Activated CD8-positive, alpha-beta memory T cell treated with anti-CD3 and anti-CD28 coated beads, Interleukin-2, amount 10 ng/mL, durations not matched to agents 7 days and 5 days (primary cell): ENCODE data around the gene PAX8. TPM values are rescaled to one million over a fixed set of nuclear protein-coding genes. Genes with fewer than 3 reads are reported as not detected.

ENCODE experiments used
- ATAC-seq: fragments of 150-1000 bp; cut with Tn5 transposase; one replicate; pipeline ENCODE4 v1.10.0; 2021; ENCODE audit warnings: moderate library complexity
- CTCF ChIA-PET: fragments of 350-600 bp; sonication (Branson Sonifier 250); formaldehyde crosslinking; loops from one replicate; lab custom pipeline; 2021; ENCODE audit warnings: antibody characterized with exemption; lab: Charles Lee
- DNase-seq: peaks from one replicate; pipeline ENCODE4 v3.0.0-alpha.2; 2020
- H3K27ac Mint-ChIP-seq: one replicate; pipeline ENCODE4 v1.8.0; 2021; ENCODE audit warnings: mild to moderate bottlenecking, mixed read lengths
- H3K27me3 Mint-ChIP-seq: one replicate; pipeline ENCODE4 v1.8.0; 2021; ENCODE audit warnings: mixed read lengths
- H3K36me3 Mint-ChIP-seq: one replicate; pipeline ENCODE4 v1.8.0; 2021; ENCODE audit warnings: mild to moderate bottlenecking, mixed read lengths
- H3K4me1 Mint-ChIP-seq: one replicate; pipeline ENCODE4 v1.8.0; 2021; ENCODE audit warnings: mixed read lengths
- H3K4me3 Mint-ChIP-seq: one replicate; pipeline ENCODE4 v1.8.0; 2021; ENCODE audit warnings: mild to moderate bottlenecking, moderate library complexity, mixed read lengths
- H3K9me3 Mint-ChIP-seq: one replicate; pipeline ENCODE4 v1.8.0; 2022; ENCODE audit warnings: low read depth, mixed read lengths
- total RNA-seq, 2 experiments: library from RNA; stranded (reverse); gene quantifications; one replicate each; pipeline ENCODE4 v1.2.3, GENCODE V29; 2021

Gene PAX8
- total RNA-seq, 2 experiments from 2014 or later = 1.6 to 2.1 TPM

GRCh38 chr2:113182471-113183260, 96.1 kb downstream of the PAX8 start:
- H3K27ac Mint-ChIP-seq = peak overlapping the region; percentile 4
- peaks cover 91% of the 10 kb centered on the region for H3K4me1 Mint-ChIP-seq
- no peaks in the 10 kb centered on the region for H3K27me3 Mint-ChIP-seq
- ATAC-seq (no peak), DNase-seq (no peak)
- CTCF ChIA-PET = interaction anchor here (0.9 to 12.6 kb wide), 5 partner anchors 10 to 103 kb away, joined by 4 to 177 read pairs (median 19); partner anchors contain the start of gene PSD4
- H3K36me3 Mint-ChIP-seq = peaks cover 62% of the 10 kb centered on the region
- no peaks in the 10 kb centered on the region for H3K9me3 Mint-ChIP-seq
- no peak overlapping the region for H3K4me3 Mint-ChIP-seq

GRCh38 chr2:113181258-113182051, 97.3 kb downstream of the PAX8 start:
- Mint-ChIP-seq H3K27ac (peak overlapping the region; percentile 87), H3K9me3 (no peaks in the 10 kb centered on the region), H3K27me3 (no peaks in the 10 kb centered on the region), H3K4me1 (peaks cover 93% of the 10 kb centered on the region), H3K36me3 (peaks cover 69% of the 10 kb centered on the region), H3K4me3 (peak overlapping the region; percentile 89)
- ATAC-seq (peak; percentile 25), DNase-seq (no peak)
- CTCF ChIA-PET = interaction anchor here (0.6 to 12.6 kb wide), 17 partner anchors 9 to 100 kb away, joined by 3 to 177 read pairs (median 4); partner anchors contain the start of gene PSD4

GRCh38 chr2:113180131-113180946, 98.4 kb downstream of the PAX8 start:
- Mint-ChIP-seq H3K27ac (peak overlapping the region; percentile 87), H3K27me3 (no peaks in the 10 kb centered on the region), H3K9me3 (no peaks in the 10 kb centered on the region), H3K36me3 (peaks cover 71% of the 10 kb centered on the region), H3K4me3 (peak overlapping the region; percentile 89), H3K4me1 (peaks cover 87% of the 10 kb centered on the region)
- no peak for ATAC-seq
- no peak for DNase-seq
- CTCF ChIA-PET = interaction anchor here (0.8 to 12.6 kb wide), 15 partner anchors 7 to 278 kb away, joined by 3 to 177 read pairs (median 5); partner anchors contain the start of gene PSD4

- peak overlapping the region; percentile 89 for H3K4me3 Mint-ChIP-seq
- H3K36me3 Mint-ChIP-seq = peaks cover 75% of the 10 kb centered on the region
- H3K4me1 Mint-ChIP-seq = peaks cover 81% of the 10 kb centered on the region
- CTCF ChIA-PET = interaction anchor here (0.8 to 12.6 kb wide), 7 partner anchors 13 to 277 kb away, joined by 3 to 177 read pairs (median 10); no protein-coding TSS in a partner anchor
- peaks cover 3% of the 10 kb centered on the region for H3K27me3 Mint-ChIP-seq
- H3K27ac Mint-ChIP-seq = peak overlapping the region; percentile 87
- H3K9me3 Mint-ChIP-seq = no peaks in the 10 kb centered on the region
- no peak for DNase-seq
- ATAC-seq = no peak
Measured at GRCh38 chr2:113179446-113180045, 99.2 kb downstream of the PAX8 start.

GRCh38 chr2:113178891-113179290, 99.8 kb downstream of the PAX8 start:
- CTCF ChIA-PET = interaction anchor here (1.1 to 12.6 kb wide), 4 partner anchors 15 to 211 kb away, joined by 3 to 177 read pairs (median 55); no protein-coding TSS in a partner anchor
- peaks cover 3% of the 10 kb centered on the region for H3K27me3 Mint-ChIP-seq
- H3K4me1 Mint-ChIP-seq = peaks cover 79% of the 10 kb centered on the region
- H3K9me3 Mint-ChIP-seq = no peaks in the 10 kb centered on the region
- peaks cover 78% of the 10 kb centered on the region for H3K36me3 Mint-ChIP-seq
- peak; percentile 81 for DNase-seq
- no peak for ATAC-seq
- H3K27ac Mint-ChIP-seq = peak overlapping the region; percentile 87
- peak overlapping the region; percentile 89 for H3K4me3 Mint-ChIP-seq

GRCh38 chr2:113178069-113178746, 100.5 kb downstream of the PAX8 start:
- DNase-seq (no peak), ATAC-seq (no peak)
- H3K4me1 Mint-ChIP-seq = peaks cover 78% of the 10 kb centered on the region
- peak overlapping the region; percentile 87 for H3K27ac Mint-ChIP-seq
- CTCF ChIA-PET = interaction anchor here (1.1 to 12.6 kb wide), 4 partner anchors 16 to 212 kb away, joined by 3 to 177 read pairs (median 55); no protein-coding TSS in a partner anchor
- H3K9me3 Mint-ChIP-seq = no peaks in the 10 kb centered on the region
- peaks cover 3% of the 10 kb centered on the region for H3K27me3 Mint-ChIP-seq
- H3K4me3 Mint-ChIP-seq = peak overlapping the region; percentile 89
- H3K36me3 Mint-ChIP-seq = peaks cover 74% of the 10 kb centered on the region

- Mint-ChIP-seq H3K36me3 (peaks cover 70% of the 10 kb centered on the region), H3K4me1 (peaks cover 79% of the 10 kb centered on the region), H3K9me3 (no peaks in the 10 kb centered on the region), H3K27me3 (peaks cover 3% of the 10 kb centered on the region), H3K4me3 (peak overlapping the region; percentile 89), H3K27ac (peak overlapping the region; percentile 71)
- DNase-seq (no peak), ATAC-seq (no peak)
- CTCF ChIA-PET = interaction anchor here (1.6 to 12.6 kb wide), 6 partner anchors 12 to 40 kb away, joined by 3 to 177 read pairs (median 42); no protein-coding TSS in a partner anchor
Measured at GRCh38 chr2:113176696-113177355, 101.9 kb downstream of the PAX8 start.

- ATAC-seq (no peak), DNase-seq (peak; percentile 71)
- peak overlapping the region; percentile 93 for H3K27ac Mint-ChIP-seq
- peak overlapping the region; percentile 89 for H3K4me3 Mint-ChIP-seq
- H3K4me1 Mint-ChIP-seq = peaks cover 79% of the 10 kb centered on the region
- CTCF ChIA-PET = interaction anchor here (0.8 to 12.6 kb wide), 15 partner anchors 10 to 486 kb away, joined by 3 to 177 read pairs (median 4); no protein-coding TSS in a partner anchor
- no peaks in the 10 kb centered on the region for H3K9me3 Mint-ChIP-seq
- H3K36me3 Mint-ChIP-seq = peaks cover 72% of the 10 kb centered on the region
- peaks cover 3% of the 10 kb centered on the region for H3K27me3 Mint-ChIP-seq
Measured at GRCh38 chr2:113175736-113176695, 102.7 kb downstream of the PAX8 start.

- no peaks in the 10 kb centered on the region for H3K9me3 Mint-ChIP-seq
- H3K27me3 Mint-ChIP-seq = peaks cover 3% of the 10 kb centered on the region
- DNase-seq (peak; percentile 95), ATAC-seq (peak; percentile 58)
- H3K27ac Mint-ChIP-seq = peak overlapping the region; percentile 93
- CTCF ChIA-PET = interaction anchor here (0.8 to 12.6 kb wide), 18 partner anchors 7 to 485 kb away, joined by 3 to 177 read pairs (median 4); no protein-coding TSS in a partner anchor
- peak overlapping the region; percentile 89 for H3K4me3 Mint-ChIP-seq
- peaks cover 71% of the 10 kb centered on the region for H3K4me1 Mint-ChIP-seq
- peaks cover 67% of the 10 kb centered on the region for H3K36me3 Mint-ChIP-seq
Measured at GRCh38 chr2:113175042-113175628, 103.6 kb downstream of the PAX8 start.

GRCh38 chr2:113174376-113174750, 104.4 kb downstream of the PAX8 start:
- no peak for DNase-seq
- CTCF ChIA-PET = interaction anchor here (1.2 to 12.6 kb wide), 12 partner anchors 8 to 484 kb away, joined by 3 to 177 read pairs (median 10); no protein-coding TSS in a partner anchor
- Mint-ChIP-seq H3K27ac (peak overlapping the region; percentile 93), H3K9me3 (no peaks in the 10 kb centered on the region), H3K4me1 (peaks cover 69% of the 10 kb centered on the region), H3K27me3 (peaks cover 3% of the 10 kb centered on the region), H3K4me3 (peak overlapping the region; percentile 89), H3K36me3 (peaks cover 69% of the 10 kb centered on the region)
- peak; percentile 2 for ATAC-seq
